Adipocyte (in vitro differentiated cells): ENCODE results near the gene NUP35.
"Not testable (repeated sequence)": the region's sequence is repeated elsewhere in the genome, so short reads cannot be mapped to it uniquely, and the experiment has no call there.

Source experiments
- DNase-seq: peaks from one replicate; pipeline ENCODE4 v3.0.0-alpha.2; 2015; ENCODE audit warnings: low read depth
- H3K27me3 ChIP-seq: replicated peaks from 2 replicates; pipeline ENCODE4 v1.7.0; 2013; ENCODE audit warnings: mild to moderate bottlenecking, low read length, moderate library complexity; ENCODE audit not compliant: control insufficient read depth, insufficient read depth
- H3K36me3 ChIP-seq: 2 replicates; pipeline ENCODE4 v1.7.0; 2013; ENCODE audit warnings: low read length, mild to moderate bottlenecking, moderate library complexity; ENCODE audit not compliant: control insufficient read depth, insufficient read depth, severe bottlenecking
- H3K4me1 ChIP-seq: 2 replicates; pipeline ENCODE4 v1.7.0; 2013; ENCODE audit warnings: mild to moderate bottlenecking, low read length, moderate library complexity; ENCODE audit not compliant: control insufficient read depth, insufficient read depth
- H3K4me3 ChIP-seq: 2 replicates; pipeline ENCODE4 v1.7.0; 2013; ENCODE audit warnings: mild to moderate bottlenecking, low read length, moderate library complexity
- H3K9ac ChIP-seq: 2 replicates; pipeline ENCODE4 v1.7.0; 2013; ENCODE audit warnings: mild to moderate bottlenecking, low read length, moderate library complexity
- H3K9me3 ChIP-seq: 2 replicates; pipeline ENCODE4 v1.7.0; 2013; ENCODE audit warnings: mild to moderate bottlenecking, low read length, moderate library complexity; ENCODE audit not compliant: control insufficient read depth

NUP35 gene

GRCh38 chr2:183149489-183149888 lies 25.2 kb downstream of the NUP35 start:
- DNase-seq: peak; percentile 49
- Histone ChIP-seq H3K27me3 (no peaks in the 10 kb centered on the region), H3K36me3 (peaks cover 10% of the 10 kb centered on the region), H3K4me3 (no peak overlapping the region), H3K9ac (no peak overlapping the region), H3K4me1 (peaks cover 11% of the 10 kb centered on the region), H3K9me3 (no peaks in the 10 kb centered on the region)

GRCh38 chr2:183152280-183152679 lies 28.0 kb downstream of the NUP35 start:
- not testable (repeated sequence) for H3K9me3 ChIP-seq, H3K36me3 ChIP-seq, H3K9ac ChIP-seq, H3K4me3 ChIP-seq, H3K27me3 ChIP-seq, DNase-seq
- peaks cover 11% of the 10 kb centered on the region for H3K4me1 ChIP-seq

GRCh38 chr2:183153967-183154366 lies 29.7 kb downstream of the NUP35 start:
- H3K9me3 ChIP-seq: no peaks in the 10 kb centered on the region
- H3K9ac ChIP-seq: no peak overlapping the region
- H3K4me1 ChIP-seq: peaks cover 10% of the 10 kb centered on the region
- no peaks in the 10 kb centered on the region for H3K27me3 ChIP-seq
- no peak overlapping the region for H3K4me3 ChIP-seq
- no peak for DNase-seq
- peaks cover 12% of the 10 kb centered on the region for H3K36me3 ChIP-seq

GRCh38 chr2:183154772-183155171 lies 30.5 kb downstream of the NUP35 start:
- not testable (repeated sequence) for H3K4me3 ChIP-seq, H3K27me3 ChIP-seq, H3K9me3 ChIP-seq, DNase-seq, H3K9ac ChIP-seq, H3K4me1 ChIP-seq
- peaks cover 17% of the 10 kb centered on the region for H3K36me3 ChIP-seq

- Histone ChIP-seq H3K27me3 (no peaks in the 10 kb centered on the region), H3K9me3 (no peaks in the 10 kb centered on the region), H3K4me3 (no peak overlapping the region), H3K36me3 (peaks cover 18% of the 10 kb centered on the region), H3K9ac (no peak overlapping the region), H3K4me1 (peaks cover under 1% of the 10 kb centered on the region)
- no peak for DNase-seq
These were observed 32.9 kb downstream of the NUP35 start for GRCh38 chr2:183157131-183157530.

GRCh38 chr2:183162362-183162761 lies 38.1 kb downstream of the NUP35 start:
- Histone ChIP-seq H3K27me3 (no peaks in the 10 kb centered on the region), H3K9ac (no peak overlapping the region), H3K4me3 (no peak overlapping the region), H3K36me3 (peaks cover 37% of the 10 kb centered on the region), H3K9me3 (no peaks in the 10 kb centered on the region), H3K4me1 (peaks cover 8% of the 10 kb centered on the region)
- peak; percentile 48 for DNase-seq

GRCh38 chr2:183163821-183164649 lies 39.8 kb downstream of the NUP35 start:
- DNase-seq: no peak
- Histone ChIP-seq H3K4me1 (peaks cover 8% of the 10 kb centered on the region), H3K4me3 (no peak overlapping the region), H3K9ac (no peak overlapping the region), H3K36me3 (peaks cover 34% of the 10 kb centered on the region), H3K9me3 (no peaks in the 10 kb centered on the region), H3K27me3 (no peaks in the 10 kb centered on the region)

- H3K27me3 ChIP-seq: no peaks in the 10 kb centered on the region
- H3K9ac ChIP-seq: no peak overlapping the region
- DNase-seq: no peak
- H3K4me1 ChIP-seq: peaks cover 8% of the 10 kb centered on the region
- H3K4me3 ChIP-seq: no peak overlapping the region
- H3K9me3 ChIP-seq: no peaks in the 10 kb centered on the region
- H3K36me3 ChIP-seq: peaks cover 30% of the 10 kb centered on the region
These were observed 40.4 kb downstream of the NUP35 start for GRCh38 chr2:183164650-183165015.

GRCh38 chr2:183166210-183166609 lies 42.0 kb downstream of the NUP35 start:
- H3K36me3 ChIP-seq: peaks cover 22% of the 10 kb centered on the region
- DNase-seq: no peak
- H3K9ac ChIP-seq: no peak overlapping the region
- peaks cover 8% of the 10 kb centered on the region for H3K4me1 ChIP-seq
- H3K4me3 ChIP-seq: no peak overlapping the region
- H3K9me3 ChIP-seq: no peaks in the 10 kb centered on the region
- no peaks in the 10 kb centered on the region for H3K27me3 ChIP-seq

GRCh38 chr2:183166976-183167375 lies 42.7 kb downstream of the NUP35 start:
- H3K4me1 ChIP-seq, H3K4me3 ChIP-seq, H3K9me3 ChIP-seq, H3K9ac ChIP-seq, DNase-seq, H3K27me3 ChIP-seq: not testable (repeated sequence)
- H3K36me3 ChIP-seq: peaks cover 19% of the 10 kb centered on the region

GRCh38 chr2:183172220-183172887 lies 48.1 kb downstream of the NUP35 start:
- Histone ChIP-seq H3K9me3 (peaks cover 4% of the 10 kb centered on the region), H3K9ac (no peak overlapping the region), H3K4me1 (no peaks in the 10 kb centered on the region), H3K27me3 (no peaks in the 10 kb centered on the region), H3K36me3 (no peaks in the 10 kb centered on the region), H3K4me3 (no peak overlapping the region)
- DNase-seq: no peak
